Kidney tubule cell (primary cell): ENCODE results near the gene PLXNA4.

Experiments
- DNase-seq: peaks from one replicate; pipeline ENCODE4 v3.0.0-alpha.2; 2018; ENCODE audit warnings: low spot score

Gene PLXNA4

DNA sequence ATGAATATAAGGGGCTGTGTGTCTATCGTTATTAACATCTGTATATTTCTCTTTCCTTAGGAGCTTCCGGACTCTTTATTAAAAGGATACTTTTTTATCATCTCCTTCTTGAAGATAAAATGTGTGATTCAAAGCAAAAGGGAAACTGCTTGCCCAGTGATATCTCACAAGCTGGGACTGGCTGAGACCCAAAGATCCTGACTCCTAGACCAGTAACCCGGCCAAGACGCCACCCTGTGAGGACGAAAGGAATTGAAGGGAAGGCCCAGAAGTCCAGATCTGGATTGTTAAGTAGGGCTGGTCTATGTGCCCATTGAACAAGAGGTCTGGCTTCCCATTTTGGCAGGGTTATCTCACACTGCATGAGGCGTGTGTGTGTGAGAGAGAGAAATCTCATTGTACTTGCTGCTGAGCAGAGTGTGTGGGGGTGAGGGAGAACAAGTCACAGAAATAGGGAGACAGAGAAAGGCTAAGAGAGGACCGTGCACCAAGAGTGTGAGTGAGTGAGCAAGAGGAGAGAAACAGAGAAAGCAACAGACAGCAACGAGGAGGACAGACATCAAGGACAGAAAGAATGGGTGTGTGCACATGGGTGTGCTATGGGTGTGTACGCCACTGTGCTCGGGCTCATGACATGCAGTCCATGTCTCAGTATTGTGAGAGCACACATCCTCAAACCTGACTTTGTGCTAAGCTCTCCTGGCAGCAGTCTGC lies 75.4 kb downstream of the PLXNA4 start:
- peak; percentile 9 for DNase-seq

DNA sequence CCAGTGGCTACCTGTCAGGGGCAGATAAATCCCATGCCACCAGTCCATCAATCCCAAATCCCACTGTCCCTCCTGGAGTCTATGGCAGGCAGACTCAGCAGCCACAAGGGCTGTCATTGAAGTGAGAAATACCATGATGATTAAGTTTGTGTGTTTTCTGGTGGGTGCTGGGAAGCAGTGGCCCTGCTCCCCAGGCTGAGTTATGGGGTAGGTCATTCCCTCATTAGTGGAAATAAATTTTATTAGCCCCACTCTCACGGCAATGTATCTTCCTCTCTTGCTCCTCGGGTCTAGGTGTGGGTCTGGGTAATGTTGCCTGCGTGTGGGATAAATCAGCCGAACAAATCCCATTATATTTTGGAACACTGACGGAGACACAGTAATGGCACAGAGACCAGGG lies 76.8 kb downstream of the PLXNA4 start:
- no peak for DNase-seq

DNA sequence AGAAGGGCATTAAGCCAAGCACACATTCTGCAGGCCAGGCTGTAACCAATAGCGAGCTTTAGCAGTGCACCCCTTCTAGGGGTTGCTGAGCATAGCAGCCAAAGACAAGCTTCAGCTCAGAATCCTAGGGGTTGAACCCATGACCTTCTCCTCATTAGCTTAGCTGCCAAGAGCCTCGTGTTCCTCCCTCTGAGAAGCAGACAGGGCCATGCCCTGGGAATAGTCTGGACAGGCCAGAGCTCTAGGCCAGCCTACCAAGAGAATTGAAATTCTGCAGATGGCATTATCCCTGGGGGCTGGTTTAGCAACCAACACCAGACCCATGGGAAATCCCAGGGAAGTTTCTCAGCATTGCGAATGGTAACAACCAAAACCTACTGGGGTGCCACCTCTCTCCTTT lies 77.2 kb downstream of the PLXNA4 start:
- DNase-seq: no peak

DNA sequence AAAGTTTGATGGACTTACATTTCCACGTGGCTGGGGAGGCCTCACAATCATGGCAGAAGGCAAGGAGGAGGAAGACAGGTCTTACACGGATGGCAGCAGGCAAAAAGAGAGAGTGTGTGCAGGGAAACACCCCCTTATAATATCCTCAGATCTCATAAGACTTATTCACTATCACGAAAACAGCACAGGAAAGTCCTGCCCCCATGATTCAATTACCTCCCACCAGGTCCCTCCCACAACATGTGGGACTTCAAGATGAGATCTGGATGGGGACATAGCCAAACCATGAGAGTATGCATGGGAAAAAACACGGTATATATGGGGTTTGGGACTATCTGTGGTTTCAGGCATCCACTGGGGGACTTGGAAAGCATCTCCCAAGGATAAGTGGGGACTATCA lies 78.0 kb downstream of the PLXNA4 start:
- DNase-seq: no peak

DNA sequence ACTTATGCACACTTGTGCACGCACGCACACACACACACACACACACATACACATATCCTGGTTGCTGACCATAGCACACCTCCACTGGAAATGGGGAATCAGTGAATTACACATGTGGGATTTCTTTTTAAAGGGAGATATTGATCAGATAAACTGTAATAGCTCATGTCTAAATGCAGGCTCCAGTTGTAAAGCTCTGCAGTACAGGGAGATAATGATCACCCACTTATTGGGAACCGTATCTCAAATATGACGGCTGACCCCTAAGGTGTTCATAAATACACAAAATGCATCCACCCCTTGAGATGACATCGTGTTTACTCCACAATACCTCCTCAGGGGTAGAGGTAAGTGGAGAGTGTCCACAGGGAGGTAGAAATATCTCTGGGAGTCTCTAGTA lies 79.2 kb downstream of the PLXNA4 start:
- DNase-seq: no peak

DNA sequence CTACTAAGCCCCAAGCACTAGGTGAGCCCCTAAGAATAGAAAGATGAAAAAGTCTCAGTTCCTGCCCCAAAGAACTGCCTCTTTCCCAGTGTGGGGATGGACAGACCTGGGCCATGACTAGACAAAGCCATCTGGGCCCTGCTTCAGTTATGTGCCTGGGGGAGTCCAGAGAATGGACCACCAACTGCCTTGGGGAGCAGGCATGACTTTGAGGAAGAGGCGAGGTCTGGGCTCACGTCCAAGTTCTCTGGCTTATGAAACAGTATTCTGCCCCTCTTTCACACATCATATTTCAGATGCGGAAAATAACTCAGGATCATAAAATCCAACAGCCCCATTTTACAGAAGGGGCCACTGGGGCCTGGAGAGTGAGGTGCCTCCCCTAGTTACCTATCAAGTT lies 80.3 kb downstream of the PLXNA4 start:
- no peak for DNase-seq

DNA sequence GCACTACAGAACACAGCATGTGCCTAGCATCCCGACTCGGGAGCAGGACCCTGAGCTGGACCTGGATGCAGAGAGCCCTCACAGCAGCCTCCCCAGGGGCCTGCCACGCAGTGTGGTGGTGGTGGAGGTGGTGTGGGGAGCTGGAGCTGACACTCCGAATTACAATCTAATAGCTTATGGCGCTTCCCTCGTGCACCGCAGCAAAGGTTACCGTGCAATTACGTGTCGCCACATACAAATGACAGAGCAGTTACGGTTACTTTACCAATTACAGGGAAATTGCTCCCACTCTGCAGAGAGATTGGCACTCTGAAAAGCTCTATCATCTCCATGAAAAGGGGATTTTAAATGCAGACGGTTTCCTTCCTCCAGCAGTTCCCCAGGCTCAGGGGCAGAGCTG lies 81.8 kb downstream of the PLXNA4 start:
- DNase-seq: no peak

DNA sequence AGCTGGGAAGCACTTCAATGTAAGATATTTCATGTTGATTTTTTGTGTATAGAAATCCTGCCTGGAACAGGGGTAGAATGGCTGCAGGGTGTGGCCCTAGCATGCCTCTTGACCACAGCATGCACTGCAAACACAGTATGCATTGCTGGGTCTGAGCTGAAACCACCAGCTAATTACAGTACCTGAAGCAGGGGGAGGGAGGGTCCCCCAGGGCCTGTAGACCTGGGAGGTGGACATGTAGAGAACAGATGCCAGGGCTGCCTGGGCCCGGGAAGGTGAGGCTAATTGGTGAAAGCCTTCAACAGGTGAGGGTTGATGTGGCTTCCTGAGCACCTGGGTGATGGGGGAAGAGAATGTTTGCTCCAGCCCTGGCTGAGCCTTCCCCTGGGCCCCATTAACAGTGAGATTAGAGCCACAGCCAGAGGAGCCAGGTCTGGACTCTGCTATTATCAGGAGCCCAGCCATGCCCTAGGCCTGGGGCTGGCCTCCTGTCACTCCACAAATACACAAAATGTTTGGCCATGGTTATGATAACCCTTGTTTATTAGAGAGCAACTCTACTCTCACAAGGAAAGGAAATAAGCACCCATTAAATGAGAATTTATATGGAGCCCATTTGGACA lies 83.3 kb downstream of the PLXNA4 start:
- DNase-seq: no peak

DNA sequence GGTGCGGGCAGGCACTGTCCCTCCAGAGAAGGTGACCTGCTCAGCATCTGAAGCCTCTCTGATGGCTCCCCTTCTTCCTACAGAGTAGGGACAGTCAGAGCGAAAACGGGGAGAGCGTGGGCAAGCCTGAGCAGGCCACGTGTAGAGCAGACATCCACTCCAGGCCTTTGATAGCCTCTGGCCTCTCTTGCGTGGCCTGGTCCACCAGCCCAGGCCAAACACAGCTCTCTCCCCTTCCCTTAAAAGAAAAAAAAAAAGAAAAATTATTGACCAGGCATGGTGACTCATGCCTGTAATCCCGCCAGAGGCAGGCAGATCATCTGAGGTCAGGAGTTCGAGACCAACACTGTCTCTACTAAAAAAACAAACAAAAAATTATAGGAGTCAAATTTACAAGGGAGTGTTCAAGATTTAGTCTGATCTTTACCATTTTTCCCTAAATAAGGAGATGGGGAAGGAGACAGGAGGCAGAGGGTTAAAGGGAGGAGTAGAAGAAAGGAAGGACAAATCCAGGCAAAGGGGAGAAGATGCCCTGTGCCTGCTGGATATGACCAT lies 84.8 kb downstream of the PLXNA4 start:
- DNase-seq: no peak

DNA sequence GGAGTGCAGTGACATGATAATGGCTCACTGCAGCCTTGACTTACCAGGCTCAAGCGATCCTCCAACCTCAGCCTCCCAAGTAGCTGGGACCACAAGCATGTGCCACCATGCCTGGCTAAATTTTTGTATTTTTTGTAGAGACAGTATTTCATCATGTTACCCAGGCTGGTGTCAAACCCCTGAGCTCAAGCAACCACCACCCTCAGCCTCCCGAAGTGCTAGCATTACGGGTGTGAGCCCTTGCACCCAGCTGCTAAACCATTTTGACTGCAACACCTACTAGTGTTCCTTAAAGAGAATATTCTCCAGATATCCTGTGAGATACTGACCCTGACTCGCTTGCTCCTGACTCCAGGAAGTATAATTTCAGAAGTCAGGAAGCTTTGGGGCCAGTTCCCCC lies 85.8 kb downstream of the PLXNA4 start:
- no peak for DNase-seq

DNA sequence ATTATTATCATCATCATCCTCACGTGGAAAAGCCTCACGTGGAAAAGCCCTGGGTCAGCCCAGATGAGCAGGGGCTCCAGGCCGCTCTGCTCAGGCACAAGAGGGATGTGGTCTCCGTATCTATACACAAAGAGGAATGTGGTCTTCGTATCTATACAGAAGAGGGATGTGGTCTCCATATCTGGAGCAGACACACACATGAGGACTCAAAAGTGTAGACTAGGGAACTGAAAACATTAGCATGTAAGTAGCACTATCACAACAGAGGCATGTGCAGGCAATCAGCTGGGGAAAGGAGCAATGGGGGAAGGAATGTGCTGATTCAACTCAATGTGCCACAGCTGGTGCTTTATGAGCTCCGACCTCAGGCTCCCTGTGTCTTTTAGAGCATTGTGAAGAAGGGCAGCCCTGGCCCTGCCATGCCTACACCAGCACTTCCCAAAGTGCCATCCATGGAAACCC lies 86.5 kb downstream of the PLXNA4 start:
- no peak for DNase-seq

DNA sequence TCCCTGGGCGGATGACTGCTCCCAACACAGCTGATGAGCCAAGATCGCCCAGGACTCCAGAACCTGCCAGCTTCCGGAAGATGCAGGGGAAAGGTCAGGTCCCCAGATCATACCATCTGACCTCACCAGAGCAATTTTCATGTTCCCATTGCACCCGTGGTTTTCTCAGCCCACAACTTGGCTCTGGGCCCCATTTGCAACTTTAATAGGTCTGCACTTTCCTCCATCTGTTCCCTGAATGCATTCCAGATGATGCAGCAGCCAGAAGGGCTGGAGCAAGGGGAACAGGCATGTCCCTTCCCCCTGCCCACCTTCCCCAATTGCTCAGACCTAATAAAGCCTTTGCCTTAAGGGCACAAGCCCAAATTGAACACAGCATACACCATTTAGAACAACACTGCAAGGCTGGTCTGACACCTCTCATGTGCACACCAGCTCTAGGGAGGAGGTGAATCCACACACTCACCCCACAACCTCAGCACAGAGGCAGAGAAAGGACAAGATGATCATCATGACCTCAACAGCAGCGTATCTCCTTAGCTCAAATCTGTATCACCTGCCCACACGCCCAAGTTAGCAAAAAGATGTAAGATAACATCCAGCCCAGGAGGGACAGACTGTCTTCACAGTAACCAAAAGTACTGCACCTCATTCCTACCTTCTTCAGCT lies 87.5 kb downstream of the PLXNA4 start:
- DNase-seq: no peak

DNA sequence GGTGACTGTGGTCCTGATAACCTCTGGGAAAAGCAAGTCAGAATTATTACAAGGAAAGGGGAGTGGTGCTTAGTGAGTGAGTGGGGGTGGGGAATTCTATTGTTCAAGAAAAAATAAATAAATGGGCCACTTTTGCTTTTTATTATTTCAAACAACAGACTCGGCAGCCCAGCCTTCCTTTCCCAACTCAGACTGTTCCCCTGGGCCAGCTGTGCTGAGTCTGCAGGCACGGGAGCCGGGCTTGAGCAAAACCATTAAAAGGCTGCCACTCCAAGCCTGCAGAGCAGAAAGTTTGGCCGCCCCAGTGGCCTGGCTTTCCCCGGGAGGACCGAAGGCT lies 90.0 kb downstream of the PLXNA4 start:
- DNase-seq: no peak

DNA sequence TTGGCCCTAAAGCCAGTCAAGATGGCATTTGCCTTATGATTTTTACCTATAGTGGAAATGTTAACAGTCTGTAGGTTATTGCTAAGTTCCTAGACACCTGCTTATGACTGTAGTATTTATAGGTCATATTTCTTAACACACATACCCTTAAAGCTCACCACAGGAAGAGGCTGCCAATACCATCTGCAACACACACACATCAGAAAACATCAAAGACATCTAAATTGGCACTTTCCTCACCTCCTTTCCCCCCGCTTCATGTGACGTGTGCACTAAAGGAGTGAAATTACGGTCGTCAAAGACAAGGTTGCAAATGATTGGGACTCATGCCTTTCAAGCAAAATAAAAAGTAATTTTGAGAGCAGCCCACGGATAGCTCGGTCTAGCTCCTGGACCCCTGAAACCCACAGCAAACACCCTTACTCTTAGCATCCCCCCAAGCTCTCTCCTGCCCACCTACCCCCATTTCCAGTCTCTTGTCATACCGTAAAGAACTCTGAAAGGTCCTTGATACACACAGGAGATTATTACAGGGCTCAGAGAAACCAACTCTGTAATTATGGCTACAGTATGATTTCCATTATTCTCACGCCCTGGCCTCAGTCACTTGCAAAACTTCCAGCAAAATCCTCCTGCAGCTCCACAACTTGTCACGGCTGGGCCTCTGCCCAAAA lies 90.5 kb downstream of the PLXNA4 start:
- DNase-seq: no peak

DNA sequence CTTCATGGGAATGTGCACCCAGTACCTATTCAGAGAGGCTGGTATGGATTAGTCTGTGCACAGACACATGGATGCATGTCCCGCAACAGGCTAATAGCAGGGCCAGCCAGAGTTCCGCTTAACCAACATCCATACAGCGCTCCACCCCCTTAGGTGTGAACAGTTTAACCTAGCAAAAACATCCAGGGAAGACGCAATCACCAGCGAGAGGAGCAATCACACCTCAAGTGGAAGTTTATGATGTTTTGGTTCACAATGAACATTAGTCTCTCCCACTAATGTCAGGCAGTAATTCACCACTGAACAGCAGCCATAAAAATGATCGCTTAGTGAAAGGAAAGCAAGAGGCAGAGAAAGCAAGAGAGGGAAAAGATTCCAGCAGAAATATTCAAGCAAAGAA lies 91.1 kb downstream of the PLXNA4 start:
- no peak for DNase-seq

DNA sequence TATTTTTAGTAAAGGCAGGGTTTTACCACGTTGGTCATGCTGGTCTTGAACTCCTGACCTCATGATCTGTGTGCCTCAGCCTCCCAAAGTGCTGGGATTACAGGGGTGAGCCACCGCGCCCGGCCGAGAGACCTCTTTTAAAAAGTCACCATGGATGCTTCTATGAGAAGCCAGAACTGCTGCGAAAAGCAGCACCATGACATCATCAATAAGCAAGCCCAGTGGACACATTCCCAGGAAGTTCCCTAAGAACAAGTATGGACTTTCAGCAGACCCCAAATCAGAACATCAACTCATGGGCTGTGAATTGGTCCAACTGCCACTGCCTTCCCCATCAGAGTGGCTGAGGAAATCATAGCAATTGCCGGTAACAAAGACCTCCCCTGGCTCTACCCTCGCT lies 93.4 kb downstream of the PLXNA4 start:
- DNase-seq: no peak

DNA sequence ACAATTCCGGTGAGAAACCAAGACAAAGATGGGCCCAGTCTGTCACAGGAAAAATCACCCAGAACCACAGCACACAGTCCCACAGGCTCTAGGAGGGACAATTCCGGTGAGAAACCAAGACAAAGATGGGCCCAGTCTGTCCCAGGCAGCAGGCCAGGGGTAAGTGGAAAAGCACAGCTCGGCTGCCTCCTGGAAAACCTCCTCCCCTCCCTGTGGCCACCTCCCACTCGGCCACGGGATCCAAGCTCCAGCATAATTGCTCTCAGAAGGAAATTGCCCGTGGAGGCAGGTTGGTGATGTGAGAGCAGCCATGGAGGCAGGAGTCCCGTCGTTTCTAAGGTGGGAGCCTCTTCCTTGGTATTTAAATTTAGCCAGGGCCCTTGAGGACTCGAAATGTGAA lies 95.7 kb downstream of the PLXNA4 start:
- DNase-seq: no peak

DNA sequence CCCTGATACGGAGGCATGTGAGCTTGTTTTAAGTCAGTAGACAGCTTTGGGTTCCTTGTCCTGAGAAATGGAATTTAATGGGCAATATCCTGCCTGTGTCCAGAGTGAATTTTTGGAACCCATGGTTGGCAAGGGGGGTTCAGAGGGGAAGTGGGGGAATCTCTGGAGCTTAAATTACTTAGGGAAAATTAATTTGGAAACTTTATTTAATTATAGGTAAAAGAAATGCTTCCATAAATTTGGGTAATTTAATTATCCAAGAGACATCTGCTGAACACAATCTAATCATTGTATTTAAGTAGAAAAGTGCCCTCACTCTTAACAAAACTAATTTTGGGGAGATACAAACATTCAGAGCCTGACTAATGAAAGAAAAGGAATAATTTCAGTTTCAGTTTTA lies 99.7 kb downstream of the PLXNA4 start:
- DNase-seq: no peak

DNA sequence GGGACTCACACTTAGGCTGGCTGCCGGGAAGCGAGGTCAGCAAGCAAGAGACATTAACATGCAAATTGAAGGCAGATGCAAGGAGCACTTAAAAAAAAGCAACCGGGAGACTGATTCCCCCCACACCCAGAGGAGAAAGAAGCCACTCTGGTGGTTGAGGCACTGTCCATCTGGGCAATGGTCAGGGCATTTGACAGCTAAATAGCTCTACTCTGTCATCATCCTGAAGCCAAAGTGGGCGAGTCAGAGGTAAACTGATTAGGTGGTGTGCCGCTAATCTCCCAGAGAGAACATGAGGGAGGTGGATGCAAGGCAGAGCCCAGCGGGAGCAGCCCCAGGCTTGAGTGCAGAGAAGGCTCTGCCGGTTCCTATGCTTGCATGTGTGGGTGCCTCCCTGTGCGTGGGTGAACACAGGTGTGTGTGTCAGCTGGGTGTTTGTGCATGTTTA lies 100.6 kb downstream of the PLXNA4 start:
- DNase-seq: no peak

DNA sequence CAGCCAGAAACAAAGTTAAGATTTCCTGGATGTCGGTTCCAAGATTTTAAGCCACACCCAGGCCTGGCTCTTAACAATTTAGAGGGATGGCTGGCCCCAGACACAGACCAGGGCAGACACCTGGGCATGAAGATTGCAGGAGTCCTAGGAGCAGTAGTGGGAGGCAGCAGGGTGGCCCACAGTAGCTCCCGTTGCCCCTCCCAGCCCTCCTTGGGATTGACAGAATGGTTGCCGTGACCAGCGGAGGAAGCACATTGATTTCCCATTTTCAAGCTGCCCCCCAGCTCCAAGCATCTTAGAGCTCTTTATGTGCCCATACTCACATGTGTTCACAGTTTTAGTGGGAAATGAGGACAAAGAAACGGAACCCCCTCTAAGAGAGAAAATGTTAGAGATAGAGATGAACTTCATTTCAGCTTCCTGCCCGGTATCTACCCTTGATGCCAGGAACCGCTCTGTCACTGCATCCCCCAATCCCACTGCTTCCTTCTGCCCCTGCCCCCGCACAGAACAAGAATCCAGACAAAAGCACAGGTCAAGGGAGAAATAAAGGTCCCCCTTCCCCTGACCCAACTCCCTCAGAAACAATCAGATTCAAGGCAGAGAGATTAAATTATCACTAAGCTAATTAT lies 101.1 kb downstream of the PLXNA4 start:
- DNase-seq: no peak

DNA sequence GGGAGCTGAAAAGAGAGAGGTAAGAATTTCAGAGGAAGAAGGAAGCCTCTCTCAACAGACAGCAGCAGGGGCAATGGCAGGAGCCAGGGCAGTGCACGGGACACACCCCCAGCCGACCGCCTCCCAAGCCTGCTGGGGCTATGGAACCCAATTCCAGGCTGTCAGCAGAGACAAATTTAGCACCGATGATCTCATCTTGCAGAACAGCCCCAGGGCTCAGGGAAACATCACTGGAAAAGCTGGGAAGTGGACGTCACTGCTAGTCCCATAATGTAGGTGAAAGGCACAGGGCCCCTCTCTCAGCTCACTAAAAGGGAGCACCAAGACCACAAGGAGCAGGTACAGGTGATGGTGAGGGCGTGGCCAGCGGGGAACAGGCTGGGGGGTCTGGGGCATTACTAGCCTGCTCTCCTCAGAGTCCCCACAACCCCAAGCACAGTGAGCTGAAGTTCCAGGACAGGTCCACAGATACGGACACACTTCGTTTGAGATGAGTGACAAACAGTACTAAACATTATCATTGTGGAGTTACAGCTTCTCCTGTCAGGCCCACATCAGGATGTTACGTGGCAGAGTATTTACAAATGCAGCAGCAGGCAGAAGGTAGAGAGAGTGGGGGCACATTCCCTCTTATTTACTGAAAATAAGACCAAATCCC lies 103.7 kb downstream of the PLXNA4 start:
- DNase-seq: no peak

DNA sequence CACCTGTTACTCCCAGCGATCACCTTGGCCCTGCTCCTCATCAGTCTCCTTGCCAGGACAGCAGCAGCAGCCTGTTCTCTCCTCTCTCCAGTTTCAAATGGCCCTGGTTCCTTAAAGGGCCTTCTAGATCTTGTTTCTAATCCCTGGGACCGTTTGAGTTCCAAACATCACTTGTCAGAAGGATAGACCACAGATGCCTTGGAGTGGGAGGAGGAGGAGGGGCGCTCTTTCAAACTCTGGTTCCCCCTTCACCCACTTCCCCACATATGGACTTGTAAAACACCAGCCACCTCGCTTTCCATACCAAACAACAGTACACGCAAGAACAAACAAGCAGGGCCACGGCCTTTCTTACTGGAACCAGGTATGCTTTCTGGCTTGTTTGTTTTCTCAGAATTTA lies 104.8 kb downstream of the PLXNA4 start:
- DNase-seq: no peak
